ENCODE results near the gene EIF2S2.

- TF ChIP-seq POLR2A (IDR thresholded peaks at IDR 0.05; ENCODE audit: low read length) (no peak), GATA1 (IDR thresholded peaks at IDR 0.05; ENCODE audit: low read depth, low read length) (no peak)
Observed at GRCh38 chr20:34042262-34042661, 69.8 kb downstream of the EIF2S2 start.

All from erythroblast (primary cell).